HUES48 (cell line): Measurements from ENCODE around the gene USB1.
A peak's percentile ranks its signal among the peaks of the same experiment; 100 is the strongest.

ENCODE experiments used
- H3K27ac ChIP-seq: one replicate; pipeline ENCODE4 v1.7.0; 2013; ENCODE audit warnings: low read depth, low read length, inconsistent platforms
- H3K27me3 ChIP-seq: 2 replicates; pipeline ENCODE4 v1.6.1; 2013; ENCODE audit warnings: mild to moderate bottlenecking, low read length; ENCODE audit not compliant: control insufficient read depth, insufficient read depth
- H3K36me3 ChIP-seq: 2 replicates; pipeline ENCODE4 v1.6.1; 2013; ENCODE audit warnings: low read length; ENCODE audit not compliant: control insufficient read depth, insufficient read depth
- H3K4me1 ChIP-seq: 2 replicates; pipeline ENCODE4 v1.6.1; 2013; ENCODE audit warnings: mild to moderate bottlenecking, low read length; ENCODE audit not compliant: control insufficient read depth, insufficient read depth
- H3K4me3 ChIP-seq: 2 replicates; pipeline ENCODE4 v1.5.1; 2013; ENCODE audit warnings: mild to moderate bottlenecking, low read depth, low read length
- H3K9ac ChIP-seq: 2 replicates; pipeline ENCODE4 v1.6.1; 2013; ENCODE audit warnings: mild to moderate bottlenecking, low read depth, low read length, moderate library complexity
- H3K9me3 ChIP-seq: 2 replicates; pipeline ENCODE4 v1.6.1; 2013; ENCODE audit warnings: low read length; ENCODE audit not compliant: control insufficient read depth, insufficient read depth

USB1 gene

DNA sequence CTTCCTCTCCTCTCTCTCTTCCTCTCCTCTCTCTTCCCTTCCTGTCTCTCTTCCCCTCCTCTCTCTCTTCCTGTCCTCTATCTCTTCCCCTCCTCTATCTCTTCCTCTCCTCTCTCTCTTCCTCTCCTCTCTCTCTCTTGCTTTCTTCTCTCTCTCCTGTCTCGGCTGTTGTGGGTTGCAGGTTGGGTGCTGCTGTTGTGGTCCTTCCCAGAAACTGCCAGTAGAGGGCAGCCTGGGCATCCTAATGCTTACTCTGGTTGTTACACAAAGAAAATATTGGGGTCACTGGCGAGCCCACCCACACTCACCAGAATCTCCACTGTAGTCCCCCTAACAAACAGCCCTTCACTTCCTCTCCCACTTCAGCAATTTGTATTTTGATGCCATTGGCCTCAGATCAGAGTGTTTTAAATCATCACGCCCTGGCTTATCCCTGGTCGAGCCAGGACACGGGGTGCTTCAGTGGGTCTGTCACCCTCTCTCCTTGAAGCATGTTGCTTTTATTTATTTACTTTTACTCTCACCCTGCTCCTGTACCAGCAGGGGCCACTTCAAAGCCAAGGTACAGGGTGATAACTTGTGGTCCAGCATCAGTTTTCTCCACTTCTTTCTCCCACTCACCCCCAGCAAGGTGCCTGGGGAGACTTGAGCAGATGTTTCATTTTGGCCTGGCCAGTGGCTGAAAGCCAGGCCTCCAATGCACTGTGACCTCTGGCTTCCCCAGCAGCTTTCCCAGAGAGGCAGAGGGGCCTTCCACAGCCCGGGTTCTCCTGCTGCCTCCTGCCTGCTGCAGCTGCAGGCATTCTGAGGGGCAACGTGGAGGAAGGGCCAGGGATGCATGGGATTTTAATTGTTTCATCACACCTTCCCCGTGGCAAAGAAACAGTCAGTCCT lies 19.7 kb downstream of the USB1 start:
- H3K27me3 ChIP-seq = peaks cover 15% of the 10 kb centered on the region; the same call in 1 of the 2 replicates
- H3K27ac ChIP-seq = no peak overlapping the region
- H3K9ac ChIP-seq = no peak overlapping the region
- peaks cover 8% of the 10 kb centered on the region; the same call in 1 of the 2 replicates for H3K36me3 ChIP-seq
- H3K9me3 ChIP-seq = no peaks in the 10 kb centered on the region
- H3K4me1 ChIP-seq = peaks cover 32% of the 10 kb centered on the region
- no peak overlapping the region for H3K4me3 ChIP-seq

DNA sequence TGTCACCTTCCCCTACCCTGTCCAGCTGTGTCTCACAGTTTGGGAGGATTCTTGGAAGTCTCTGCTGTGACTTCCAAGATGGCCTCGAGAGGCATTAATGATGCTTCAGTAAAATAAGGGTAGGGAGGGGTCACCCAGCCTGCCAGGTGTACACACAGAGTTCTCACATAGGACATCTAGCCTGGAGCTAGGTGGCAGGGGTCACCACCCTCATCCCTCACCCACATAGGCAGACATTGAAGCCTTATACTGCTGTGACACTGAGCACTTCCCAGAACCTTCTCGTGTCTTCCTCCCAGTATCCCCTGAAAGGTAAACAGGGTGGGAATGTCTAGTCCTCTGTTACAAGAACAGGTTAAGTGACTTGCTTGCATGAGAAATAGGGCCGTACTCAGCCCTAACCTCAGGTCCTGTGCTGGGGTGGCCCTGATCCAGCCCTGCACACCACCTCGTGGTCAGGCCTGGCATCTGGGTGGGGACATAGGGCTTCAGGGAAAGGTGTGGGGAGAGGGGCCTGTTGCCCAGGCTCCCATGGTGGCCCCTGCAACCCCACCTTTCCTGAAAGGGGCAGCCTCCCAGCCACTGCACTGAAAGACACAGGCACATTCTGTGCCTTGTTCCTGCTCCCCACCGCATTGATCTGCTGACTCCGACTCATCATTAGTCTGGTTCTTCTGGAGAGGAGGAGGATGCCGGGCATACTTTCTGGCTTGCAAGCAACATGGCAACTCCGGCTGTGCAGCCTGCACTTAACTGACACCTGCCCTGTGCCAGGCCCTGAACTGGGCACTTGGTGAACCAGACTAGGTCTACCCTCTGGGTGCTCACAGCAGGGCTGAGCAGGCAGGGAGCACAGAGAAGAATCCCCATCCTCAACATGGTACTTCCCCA lies 20.7 kb downstream of the USB1 start:
- Histone ChIP-seq H3K27me3 (peaks cover 15% of the 10 kb centered on the region; the same call in 1 of the 2 replicates), H3K9ac (no peak overlapping the region), H3K36me3 (peaks cover 8% of the 10 kb centered on the region; the same call in 1 of the 2 replicates), H3K4me3 (no peak overlapping the region), H3K4me1 (peaks cover 32% of the 10 kb centered on the region), H3K9me3 (no peaks in the 10 kb centered on the region), H3K27ac (no peak overlapping the region)

DNA sequence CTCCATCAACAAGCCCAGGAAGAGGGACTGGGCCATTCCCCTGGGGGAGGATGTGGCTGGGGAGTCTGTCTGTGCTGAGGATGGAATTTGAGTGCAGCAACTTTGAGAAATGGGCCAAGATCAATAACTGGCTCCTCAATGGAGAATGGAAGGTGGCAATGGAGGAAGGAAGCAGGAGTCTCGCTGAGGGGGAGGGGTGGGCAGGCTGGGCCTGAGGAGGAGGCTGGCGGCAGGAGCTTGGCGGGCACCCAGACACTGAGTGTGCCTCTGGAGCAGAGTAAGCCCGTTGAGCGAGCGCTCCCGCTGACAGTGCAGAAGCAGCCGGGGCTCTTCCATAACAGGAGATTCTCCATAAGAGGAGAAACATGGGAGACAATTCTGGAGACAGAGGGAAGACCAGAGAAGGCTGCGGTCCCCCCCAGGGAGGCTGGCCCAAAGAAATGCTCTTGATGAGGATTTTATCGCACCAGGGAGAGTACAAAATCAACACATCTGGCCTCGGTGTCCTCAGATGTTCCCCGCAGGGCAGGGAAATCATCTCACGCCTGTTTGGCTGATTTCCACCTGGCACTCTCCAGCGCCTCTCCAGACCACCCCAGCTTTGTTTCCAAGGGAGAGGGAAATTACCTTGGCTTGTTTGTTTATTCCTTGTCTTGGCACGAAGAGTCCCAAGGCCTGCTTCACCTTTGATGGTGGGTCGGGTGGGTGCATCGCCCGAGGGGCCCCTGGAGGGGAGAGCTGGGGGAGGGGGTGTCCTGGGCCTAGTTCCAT lies 21.6 kb downstream of the USB1 start:
- Histone ChIP-seq H3K4me3 (no peak overlapping the region), H3K27me3 (peaks cover 15% of the 10 kb centered on the region; the same call in 1 of the 2 replicates), H3K4me1 (peaks cover 33% of the 10 kb centered on the region), H3K27ac (no peak overlapping the region), H3K9ac (no peak overlapping the region), H3K9me3 (no peaks in the 10 kb centered on the region), H3K36me3 (peaks cover 5% of the 10 kb centered on the region; the same call in 1 of the 2 replicates)

DNA sequence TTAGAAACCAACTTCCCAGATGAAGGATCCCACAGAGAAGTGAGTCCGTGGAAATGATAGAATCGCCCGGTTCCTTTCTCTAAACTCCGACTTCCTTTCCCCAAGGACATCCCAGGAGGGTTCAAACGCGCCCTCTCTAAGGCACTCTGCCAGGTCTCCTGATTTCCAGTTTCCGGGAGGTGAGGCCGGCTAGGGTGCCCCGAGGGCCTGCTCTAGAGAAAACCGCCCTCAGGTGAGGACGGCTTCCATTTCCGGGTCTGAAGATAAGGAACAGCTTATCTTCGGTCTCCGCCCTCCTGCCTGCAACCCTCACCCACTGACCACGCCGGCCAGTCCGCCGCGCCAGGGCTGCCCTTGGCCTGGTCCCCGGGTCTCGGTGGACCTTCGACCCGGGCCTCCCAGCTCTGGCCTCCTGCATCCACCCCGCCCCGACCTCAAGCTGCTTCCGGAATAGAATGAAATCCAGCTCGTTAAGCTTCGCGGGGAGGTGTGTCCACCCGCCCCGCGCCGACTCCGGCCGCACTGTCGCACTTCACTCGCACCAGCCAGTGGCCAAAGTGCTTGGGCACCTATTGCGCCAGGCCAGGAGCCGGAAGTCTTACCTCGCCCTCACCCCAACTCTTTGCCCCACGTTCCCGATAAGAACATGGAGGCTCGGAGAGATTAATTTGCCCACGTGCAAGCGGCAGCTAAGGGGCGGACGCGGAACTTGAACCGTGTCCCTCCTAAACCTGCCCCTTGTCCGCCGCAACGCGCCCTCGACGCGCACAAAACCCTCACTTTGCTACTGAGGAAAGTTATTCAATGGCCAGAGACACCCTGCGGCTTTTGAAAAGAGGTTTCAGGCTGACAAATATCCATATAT lies 23.5 kb downstream of the USB1 start:
- peaks cover 15% of the 10 kb centered on the region; the same call in 1 of the 2 replicates for H3K27me3 ChIP-seq
- H3K4me3 ChIP-seq = peak overlapping the region; percentile 85
- H3K4me1 ChIP-seq = peaks cover 46% of the 10 kb centered on the region
- H3K27ac ChIP-seq = peak overlapping the region; percentile 77
- H3K9ac ChIP-seq = peak overlapping the region; percentile 50
- no peaks in the 10 kb centered on the region for H3K9me3 ChIP-seq
- H3K36me3 ChIP-seq = no peaks in the 10 kb centered on the region

DNA sequence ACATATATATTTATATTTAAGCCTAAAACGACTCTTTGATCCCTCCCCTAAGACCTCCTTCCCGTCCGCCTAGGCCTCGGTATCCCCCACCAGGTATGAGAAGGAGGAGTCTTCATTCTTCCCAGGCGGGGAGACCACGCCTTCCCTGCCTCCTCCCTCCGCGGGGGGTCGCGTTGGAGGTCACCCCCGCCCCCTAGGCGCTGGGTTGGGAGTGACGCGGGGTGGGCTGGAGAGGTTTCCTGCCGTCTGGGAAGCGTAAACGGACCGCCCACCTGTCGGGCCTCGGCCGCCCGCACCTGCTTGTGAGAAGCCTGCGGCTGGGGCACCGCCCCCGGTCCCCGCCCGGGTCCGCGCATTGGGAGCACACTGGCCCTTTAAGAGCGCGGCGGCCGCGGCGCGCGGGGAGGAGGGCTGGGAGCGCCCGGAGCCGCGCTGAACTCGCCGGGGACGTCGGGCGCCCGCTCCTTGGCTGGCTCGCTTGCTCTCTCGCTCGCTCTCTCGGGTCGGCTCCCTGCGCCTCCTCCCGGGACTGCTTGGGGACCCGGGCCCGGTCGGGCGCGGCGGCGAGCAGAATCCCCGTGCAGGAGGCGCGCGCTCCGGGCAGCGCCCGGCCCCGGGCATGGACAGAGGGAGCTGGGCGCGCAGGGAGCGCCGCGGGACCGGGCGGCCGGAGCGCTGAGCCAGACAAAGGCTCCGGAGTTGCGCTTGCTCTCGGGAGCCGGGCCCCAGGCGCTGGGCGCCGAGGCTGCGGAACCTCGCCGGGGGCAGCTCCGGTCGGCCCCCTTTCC lies 24.3 kb downstream of the USB1 start, which contains the start of gene MMP15:
Gene MMP15, plus strand, starts transcription at position 404 of the 788 bp plus-strand sequence. CDS start 597 bp downstream, outside the sequence.
- Histone ChIP-seq H3K27me3 (peaks cover 15% of the 10 kb centered on the region; the same call in 1 of the 2 replicates), H3K4me1 (peaks cover 46% of the 10 kb centered on the region), H3K9me3 (no peaks in the 10 kb centered on the region), H3K9ac (peak within 1 kb of the TSS; percentile 52), H3K36me3 (no peaks in the 10 kb centered on the region), H3K4me3 (peak within 1 kb of the TSS; percentile 85), H3K27ac (peak within 1 kb of the TSS; percentile 77)

DNA sequence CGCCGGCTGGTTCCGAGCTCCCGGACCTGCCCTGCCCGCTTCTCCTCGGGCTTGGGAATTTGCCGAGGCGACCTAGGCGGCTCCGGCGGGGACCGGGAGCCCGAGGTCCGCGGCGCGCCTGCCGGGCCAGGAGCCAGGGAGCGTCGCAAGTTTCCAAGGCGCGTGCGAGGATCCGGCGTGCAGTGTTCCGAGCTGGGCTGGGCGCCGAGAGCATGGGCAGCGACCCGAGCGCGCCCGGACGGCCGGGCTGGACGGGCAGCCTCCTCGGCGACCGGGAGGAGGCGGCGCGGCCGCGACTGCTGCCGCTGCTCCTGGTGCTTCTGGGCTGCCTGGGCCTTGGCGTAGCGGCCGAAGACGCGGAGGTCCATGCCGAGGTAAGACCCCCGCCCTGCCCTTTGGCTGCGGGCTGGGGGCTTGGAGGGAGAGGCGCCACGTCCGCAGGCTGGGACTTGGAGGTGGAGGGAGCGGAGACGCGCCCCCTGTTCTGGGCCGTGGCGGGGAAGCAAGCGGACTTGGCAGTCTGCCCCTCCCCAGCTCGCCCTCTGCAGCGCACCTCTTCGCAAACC lies 25.0 kb downstream of the USB1 start:
- Histone ChIP-seq H3K9ac (peak overlapping the region; percentile 52; the same call in 1 of the 2 replicates), H3K4me3 (peak overlapping the region; percentile 85)

DNA sequence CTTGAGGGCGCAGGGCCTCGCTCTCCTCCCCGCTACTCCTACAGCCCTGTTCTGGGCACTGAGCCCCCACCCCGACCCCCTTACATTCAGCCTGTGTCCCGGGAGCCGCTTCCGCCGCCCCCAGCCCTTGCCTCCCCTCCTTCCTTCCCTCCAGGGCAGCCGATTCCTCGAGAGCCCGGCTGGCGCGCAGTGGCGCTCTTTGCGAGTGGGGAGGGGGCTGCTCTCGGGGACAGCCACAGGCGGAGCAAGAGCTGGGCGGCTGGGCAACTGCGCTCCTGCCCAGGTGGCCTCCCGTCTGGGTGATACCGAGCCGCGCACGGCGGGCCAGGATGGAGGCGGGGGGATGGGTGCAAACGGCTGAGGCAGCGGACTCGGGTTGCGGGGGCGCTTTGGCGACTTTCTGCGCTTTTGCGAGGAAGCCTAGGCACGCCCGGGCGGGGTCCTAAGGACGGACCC lies 25.5 kb downstream of the USB1 start:
- Histone ChIP-seq H3K9me3 (no peaks in the 10 kb centered on the region), H3K9ac (peak overlapping the region; percentile 38; the same call in 1 of the 2 replicates), H3K27ac (peak overlapping the region; percentile 73), H3K4me1 (peaks cover 46% of the 10 kb centered on the region), H3K27me3 (peaks cover 15% of the 10 kb centered on the region; the same call in 1 of the 2 replicates), H3K4me3 (peak overlapping the region; percentile 85), H3K36me3 (no peaks in the 10 kb centered on the region)

More for the DNA sequence above, 25.0 kb downstream of the USB1 start:
- no peaks in the 10 kb centered on the region for H3K9me3 ChIP-seq
- H3K27me3 ChIP-seq = peaks cover 15% of the 10 kb centered on the region; the same call in 1 of the 2 replicates
- no peak overlapping the region for H3K27ac ChIP-seq
- no peaks in the 10 kb centered on the region for H3K36me3 ChIP-seq
- H3K4me1 ChIP-seq = peaks cover 46% of the 10 kb centered on the region

DNA sequence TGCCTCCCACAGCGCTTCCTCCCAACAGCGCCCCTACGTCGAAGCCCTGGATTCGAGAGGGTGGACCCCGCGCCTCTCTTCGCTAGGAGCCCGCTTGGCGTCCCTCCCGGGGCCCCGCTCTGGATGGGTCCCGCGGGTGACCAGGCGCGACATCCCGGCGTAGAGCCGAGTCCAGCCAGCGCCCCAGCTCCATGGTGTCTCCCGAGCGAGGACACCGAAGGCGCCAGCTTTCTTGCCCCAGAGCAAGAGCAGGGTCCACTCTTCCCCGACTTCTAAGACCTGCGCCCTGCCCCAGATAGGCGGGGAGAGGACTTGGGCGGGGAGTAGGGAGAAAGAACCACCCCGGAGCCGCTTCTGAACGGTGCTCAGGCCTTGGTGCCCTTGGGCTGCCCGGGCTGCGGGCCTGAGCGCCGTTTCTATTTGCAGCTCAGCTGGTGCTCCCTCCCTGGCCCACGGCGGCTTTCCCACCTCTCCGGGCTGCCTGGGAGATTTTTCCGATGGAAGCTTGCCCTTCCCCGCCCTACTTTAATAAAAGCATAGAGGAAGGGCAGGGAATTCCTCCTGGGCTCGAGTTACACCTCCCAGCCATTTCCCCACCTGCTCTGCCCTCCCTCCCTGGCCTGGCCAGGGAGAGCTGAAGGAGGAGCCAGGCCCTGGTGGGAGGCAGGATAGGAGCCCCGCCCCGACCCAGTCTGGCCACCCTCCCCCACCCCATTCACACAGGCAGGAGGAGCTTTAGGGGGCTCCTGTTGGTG lies 26.1 kb downstream of the USB1 start:
- no peaks in the 10 kb centered on the region for H3K9me3 ChIP-seq
- peak overlapping the region; percentile 38; the same call in 1 of the 2 replicates for H3K9ac ChIP-seq
- peak overlapping the region; percentile 73 for H3K27ac ChIP-seq
- no peaks in the 10 kb centered on the region for H3K36me3 ChIP-seq
- peak overlapping the region; percentile 85 for H3K4me3 ChIP-seq
- peaks cover 15% of the 10 kb centered on the region; the same call in 1 of the 2 replicates for H3K27me3 ChIP-seq
- H3K4me1 ChIP-seq = peaks cover 40% of the 10 kb centered on the region
